ENCODE measurements around the gene FYCO1.

FYCO1 gene

GRCh38 chr3:45911511-45912226 lies 84.0 kb downstream of the FYCO1 start:
- H3K36me3 ChIP-seq (replicated peaks in 1 of 2; ENCODE audit: control insufficient read depth in 2 of 2, insufficient read depth in 2 of 2, low read length in 2 of 2), result no peaks in the 10 kb centered on the region
- no peak overlapping the region for H2BK15ac ChIP-seq (ENCODE audit: low read length)
- H3K4me2 ChIP-seq (ENCODE audit: insufficient read depth, low read length, poor library complexity, severe bottlenecking), result no peak overlapping the region
- no peak overlapping the region for H2BK5ac ChIP-seq (ENCODE audit: low read length)
- H4K91ac ChIP-seq (ENCODE audit: low read depth, low read length, poor library complexity), result no peak overlapping the region
- H3K79me1 ChIP-seq (ENCODE audit: low read depth, low read length), result no peaks in the 10 kb centered on the region
- no peak overlapping the region for H3K4me3 ChIP-seq (ENCODE audit: low read length in 2 of 2)
- H3K14ac ChIP-seq (ENCODE audit: low read length), result no peak overlapping the region
- H2AK5ac ChIP-seq (ENCODE audit: low read depth, low read length), result no peak overlapping the region
- H3K9me3 ChIP-seq (replicated peaks in 1 of 2; ENCODE audit: control insufficient read depth in 2 of 2, insufficient read depth in 1 of 2, low read depth in 1 of 2, low read length in 2 of 2), result no peaks in the 10 kb centered on the region
- no peaks in the 10 kb centered on the region for H3K27me3 ChIP-seq (ENCODE audit: control insufficient read depth in 3 of 3, insufficient read depth in 3 of 3, low read depth in 1 of 3, low read length in 3 of 3)
- H3K4ac ChIP-seq (ENCODE audit: low read length), result no peak overlapping the region
- H3K18ac ChIP-seq (ENCODE audit: low read length), result no peak overlapping the region
- H3K27ac ChIP-seq (replicated peaks; ENCODE audit: low read length), result no peak overlapping the region
- H3K23ac ChIP-seq (ENCODE audit: low read depth, low read length, poor library complexity), result no peak overlapping the region
- H3K4me1 ChIP-seq (ENCODE audit: control insufficient read depth in 2 of 2, insufficient read depth in 1 of 2, low read depth in 1 of 2, low read length in 2 of 2), result peaks cover 9 to 10% of the 10 kb centered on the region in 2 donors
- no CpG with 5 or more reads among the region's 11 CpGs for WGBS, 2 donors (ENCODE audit: extremely low coverage in 2 of 2, insufficient read length in 2 of 2, insufficient replicate concordance in 1 of 2)
- no peak overlapping the region for H2BK120ac ChIP-seq (ENCODE audit: low read depth, low read length)
- H3K9ac ChIP-seq (ENCODE audit: low read depth, low read length, poor library complexity), result no peak overlapping the region
- no peak overlapping the region for H2AFZ ChIP-seq (ENCODE audit: low read length)
- H4K8ac ChIP-seq (ENCODE audit: low read depth, low read length), result no peak overlapping the region
- DNase-seq (ENCODE audit: low spot score), result no peak
- H2BK12ac ChIP-seq (ENCODE audit: low read length), result no peak overlapping the region

GRCh38 chr3:45910892-45911291 lies 84.7 kb downstream of the FYCO1 start:
- Histone ChIP-seq H4K8ac (ENCODE audit: low read depth, low read length) (no peak overlapping the region), H3K4me2 (ENCODE audit: insufficient read depth, low read length, poor library complexity, severe bottlenecking) (no peak overlapping the region), H2BK120ac (ENCODE audit: low read depth, low read length) (no peak overlapping the region), H3K36me3 (replicated peaks in 1 of 2; ENCODE audit: control insufficient read depth in 2 of 2, insufficient read depth in 2 of 2, low read length in 2 of 2) (no peaks in the 10 kb centered on the region), H2AFZ (ENCODE audit: low read length) (no peak overlapping the region), H2AK5ac (ENCODE audit: low read depth, low read length) (no peak overlapping the region), H3K27me3 (ENCODE audit: control insufficient read depth in 3 of 3, insufficient read depth in 3 of 3, low read depth in 1 of 3, low read length in 3 of 3) (no peaks in the 10 kb centered on the region), H3K18ac (ENCODE audit: low read length) (no peak overlapping the region), H4K91ac (ENCODE audit: low read depth, low read length, poor library complexity) (no peak overlapping the region), H3K23ac (ENCODE audit: low read depth, low read length, poor library complexity) (no peak overlapping the region), H3K9ac (ENCODE audit: low read depth, low read length, poor library complexity) (no peak overlapping the region), H3K14ac (ENCODE audit: low read length) (no peak overlapping the region), H3K4me3 (ENCODE audit: low read length in 2 of 2) (no peak overlapping the region), H2BK5ac (ENCODE audit: low read length) (no peak overlapping the region), H2BK15ac (ENCODE audit: low read length) (no peak overlapping the region), H2BK12ac (ENCODE audit: low read length) (no peak overlapping the region), H3K9me3 (replicated peaks in 1 of 2; ENCODE audit: control insufficient read depth in 2 of 2, insufficient read depth in 1 of 2, low read depth in 1 of 2, low read length in 2 of 2) (no peaks in the 10 kb centered on the region), H3K4ac (ENCODE audit: low read length) (no peak overlapping the region), H3K27ac (replicated peaks; ENCODE audit: low read length) (no peak overlapping the region), H3K4me1 (ENCODE audit: control insufficient read depth in 2 of 2, insufficient read depth in 1 of 2, low read depth in 1 of 2, low read length in 2 of 2) (peaks cover 6 to 7% of the 10 kb centered on the region in 2 donors), H3K79me1 (ENCODE audit: low read depth, low read length) (no peaks in the 10 kb centered on the region)
- no peak for DNase-seq (ENCODE audit: low spot score)
- no CpG with 5 or more reads among the region's 4 CpGs for WGBS, 2 donors (ENCODE audit: extremely low coverage in 2 of 2, insufficient read length in 2 of 2, insufficient replicate concordance in 1 of 2)

GRCh38 chr3:45909542-45909941 lies 86.1 kb downstream of the FYCO1 start:
- Histone ChIP-seq H4K8ac (ENCODE audit: low read depth, low read length) (no peak overlapping the region), H3K36me3 (replicated peaks in 1 of 2; ENCODE audit: control insufficient read depth in 2 of 2, insufficient read depth in 2 of 2, low read length in 2 of 2) (no peaks in the 10 kb centered on the region), H3K9me3 (replicated peaks in 1 of 2; ENCODE audit: control insufficient read depth in 2 of 2, insufficient read depth in 1 of 2, low read depth in 1 of 2, low read length in 2 of 2) (no peaks in the 10 kb centered on the region), H2BK120ac (ENCODE audit: low read depth, low read length) (no peak overlapping the region), H4K91ac (ENCODE audit: low read depth, low read length, poor library complexity) (no peak overlapping the region), H2BK5ac (ENCODE audit: low read length) (no peak overlapping the region), H3K4ac (ENCODE audit: low read length) (no peak overlapping the region), H2AK5ac (ENCODE audit: low read depth, low read length) (no peak overlapping the region), H3K9ac (ENCODE audit: low read depth, low read length, poor library complexity) (no peak overlapping the region), H3K79me1 (ENCODE audit: low read depth, low read length) (no peaks in the 10 kb centered on the region), H3K14ac (ENCODE audit: low read length) (no peak overlapping the region), H3K4me1 (ENCODE audit: control insufficient read depth in 2 of 2, insufficient read depth in 1 of 2, low read depth in 1 of 2, low read length in 2 of 2) (no peaks in the 10 kb centered on the region), H2BK12ac (ENCODE audit: low read length) (no peak overlapping the region), H3K18ac (ENCODE audit: low read length) (no peak overlapping the region), H3K27me3 (ENCODE audit: control insufficient read depth in 3 of 3, insufficient read depth in 3 of 3, low read depth in 1 of 3, low read length in 3 of 3) (no peaks in the 10 kb centered on the region), H3K27ac (replicated peaks; ENCODE audit: low read length) (no peak overlapping the region), H3K4me3 (ENCODE audit: low read length in 2 of 2) (no peak overlapping the region), H3K4me2 (ENCODE audit: insufficient read depth, low read length, poor library complexity, severe bottlenecking) (no peak overlapping the region), H2BK15ac (ENCODE audit: low read length) (no peak overlapping the region), H2AFZ (ENCODE audit: low read length) (no peak overlapping the region), H3K23ac (ENCODE audit: low read depth, low read length, poor library complexity) (no peak overlapping the region)
- no CpG with 5 or more reads among the region's 6 CpGs for WGBS, 2 donors (ENCODE audit: extremely low coverage in 2 of 2, insufficient read length in 2 of 2, insufficient replicate concordance in 1 of 2)
- DNase-seq (ENCODE audit: low spot score), result no peak

GRCh38 chr3:45908761-45909160 lies 86.9 kb downstream of the FYCO1 start:
- no peak overlapping the region for H3K18ac ChIP-seq (ENCODE audit: low read length)
- H3K4ac ChIP-seq (ENCODE audit: low read length), result no peak overlapping the region
- no CpG with 5 or more reads among the region's 7 CpGs for WGBS, 2 donors (ENCODE audit: extremely low coverage in 2 of 2, insufficient read length in 2 of 2, insufficient replicate concordance in 1 of 2)
- H3K4me2 ChIP-seq (ENCODE audit: insufficient read depth, low read length, poor library complexity, severe bottlenecking), result no peak overlapping the region
- no peak overlapping the region for H2BK15ac ChIP-seq (ENCODE audit: low read length)
- H2AFZ ChIP-seq (ENCODE audit: low read length), result no peak overlapping the region
- H3K79me1 ChIP-seq (ENCODE audit: low read depth, low read length), result no peaks in the 10 kb centered on the region
- H3K27me3 ChIP-seq (ENCODE audit: control insufficient read depth in 3 of 3, insufficient read depth in 3 of 3, low read depth in 1 of 3, low read length in 3 of 3), result no peaks in the 10 kb centered on the region
- no peak for DNase-seq (ENCODE audit: low spot score)
- H3K9me3 ChIP-seq (replicated peaks in 1 of 2; ENCODE audit: control insufficient read depth in 2 of 2, insufficient read depth in 1 of 2, low read depth in 1 of 2, low read length in 2 of 2), result no peaks in the 10 kb centered on the region
- no peak overlapping the region for H2BK120ac ChIP-seq (ENCODE audit: low read depth, low read length)
- H3K4me1 ChIP-seq (ENCODE audit: control insufficient read depth in 2 of 2, insufficient read depth in 1 of 2, low read depth in 1 of 2, low read length in 2 of 2), result no peaks in the 10 kb centered on the region
- H3K27ac ChIP-seq (replicated peaks; ENCODE audit: low read length), result no peak overlapping the region
- no peaks in the 10 kb centered on the region for H3K36me3 ChIP-seq (replicated peaks in 1 of 2; ENCODE audit: control insufficient read depth in 2 of 2, insufficient read depth in 2 of 2, low read length in 2 of 2)
- H4K91ac ChIP-seq (ENCODE audit: low read depth, low read length, poor library complexity), result no peak overlapping the region
- no peak overlapping the region for H2BK12ac ChIP-seq (ENCODE audit: low read length)
- no peak overlapping the region for H3K4me3 ChIP-seq (ENCODE audit: low read length in 2 of 2)
- no peak overlapping the region for H3K14ac ChIP-seq (ENCODE audit: low read length)
- H3K23ac ChIP-seq (ENCODE audit: low read depth, low read length, poor library complexity), result no peak overlapping the region
- H3K9ac ChIP-seq (ENCODE audit: low read depth, low read length, poor library complexity), result no peak overlapping the region
- no peak overlapping the region for H4K8ac ChIP-seq (ENCODE audit: low read depth, low read length)
- H2BK5ac ChIP-seq (ENCODE audit: low read length), result no peak overlapping the region
- H2AK5ac ChIP-seq (ENCODE audit: low read depth, low read length), result no peak overlapping the region

Measured in neuronal stem cell (in vitro differentiated cells).